GDM1 (cell line): ENCODE measurements around the gene PPP4C.

Experiments used
- DNase-seq: peaks from one replicate; lab custom pipeline; 2025; lab: John Stamatoyannopoulos, UW

PPP4C gene

GRCh38 chr16:30054959-30055553, 20.7 kb upstream of the PPP4C start:
- DNase-seq, result peak; percentile 28

- no peak for DNase-seq
These were observed 15.4 kb upstream of the PPP4C start for GRCh38 chr16:30060346-30060745.

GRCh38 chr16:30060836-30061554, 14.8 kb upstream of the PPP4C start:
- no peak for DNase-seq

GRCh38 chr16:30063278-30063892, 12.4 kb upstream of the PPP4C start:
- no peak for DNase-seq

GRCh38 chr16:30063893-30064728, 11.7 kb upstream of the PPP4C start:
- DNase-seq, result peak; percentile 69

GRCh38 chr16:30064729-30065101, 11.1 kb upstream of the PPP4C start:
- no peak for DNase-seq

- peak; percentile 99 for DNase-seq
These were observed 10.5 kb upstream of the PPP4C start, which contains the start of gene ALDOA for GRCh38 chr16:30065102-30065942. TSS of gene ALDOA (plus strand) at chr16:30065760. CDS start at chr16:30066898, 1,138 bp downstream.

GRCh38 chr16:30065943-30066760, 9.6 kb upstream of the PPP4C start:
- no peak for DNase-seq

GRCh38 chr16:30066761-30067583, 8.8 kb upstream of the PPP4C start:
- DNase-seq, result no peak

- no peak for DNase-seq
These were observed 8.2 kb upstream of the PPP4C start for GRCh38 chr16:30067584-30067916.

- no peak for DNase-seq
These were observed 7.5 kb upstream of the PPP4C start for GRCh38 chr16:30068333-30068732.

GRCh38 chr16:30068750-30069610, 6.8 kb upstream of the PPP4C start:
- no peak for DNase-seq

- DNase-seq, result no peak
These were observed 6.0 kb upstream of the PPP4C start for GRCh38 chr16:30069611-30070462.

GRCh38 chr16:30070490-30070889, 5.3 kb upstream of the PPP4C start:
- DNase-seq, result no peak

GRCh38 chr16:30076276-30076791, 540 bp downstream of the PPP4C start:
- DNase-seq, result no peak

- no peak for DNase-seq
These were observed 1.9 kb downstream of the PPP4C start for GRCh38 chr16:30077656-30078055.

GRCh38 chr16:30078744-30079143, 3.0 kb downstream of the PPP4C start:
- DNase-seq, result no peak

- no peak for DNase-seq
These were observed 3.7 kb downstream of the PPP4C start for GRCh38 chr16:30079480-30079879.
